Gastroesophageal sphincter (tissue), 3 donors: ENCODE data around the gene NPIPA3.
"Not testable (repeated sequence)": the region's sequence is repeated elsewhere in the genome, so short reads cannot be mapped to it uniquely, and the experiment has no call there.

ENCODE experiments used
- EP300 ChIP-seq: sonication (generic); formaldehyde crosslinking; IDR thresholded peaks from one replicate; pipeline ENCODE4 v1.6.1; 2017; ENCODE audit warnings: antibody characterized with exemption, mild to moderate bottlenecking
- POLR2A ChIP-seq, 2 donors: fragments of 450-650 bp; IDR thresholded peaks; one replicate each; pipeline ENCODE4 v1.6.1; 2017; ENCODE audit warnings: antibody characterized with exemption in 2 of 2, mild to moderate bottlenecking in 2 of 2, moderate library complexity in 1 of 2
- POLR2AphosphoS5 ChIP-seq: sonication (generic); formaldehyde crosslinking; IDR thresholded peaks from one replicate; pipeline ENCODE4 v1.6.1; 2017; ENCODE audit warnings: antibody characterized with exemption
- TF ChIP-seq, protein P1 (sequence below), 4 experiments: fragments of 200-600 bp in 2 of 4; fragments of 450-650 bp in 2 of 4; sonication (generic) in 1 of 4; IDR thresholded peaks; one replicate each; pipeline ENCODE4 v1.5.1; 2017 to 2019; ENCODE audit warnings: antibody characterized with exemption in 4 of 4, mild to moderate bottlenecking in 2 of 4, moderate library complexity in 2 of 4

DNA sequence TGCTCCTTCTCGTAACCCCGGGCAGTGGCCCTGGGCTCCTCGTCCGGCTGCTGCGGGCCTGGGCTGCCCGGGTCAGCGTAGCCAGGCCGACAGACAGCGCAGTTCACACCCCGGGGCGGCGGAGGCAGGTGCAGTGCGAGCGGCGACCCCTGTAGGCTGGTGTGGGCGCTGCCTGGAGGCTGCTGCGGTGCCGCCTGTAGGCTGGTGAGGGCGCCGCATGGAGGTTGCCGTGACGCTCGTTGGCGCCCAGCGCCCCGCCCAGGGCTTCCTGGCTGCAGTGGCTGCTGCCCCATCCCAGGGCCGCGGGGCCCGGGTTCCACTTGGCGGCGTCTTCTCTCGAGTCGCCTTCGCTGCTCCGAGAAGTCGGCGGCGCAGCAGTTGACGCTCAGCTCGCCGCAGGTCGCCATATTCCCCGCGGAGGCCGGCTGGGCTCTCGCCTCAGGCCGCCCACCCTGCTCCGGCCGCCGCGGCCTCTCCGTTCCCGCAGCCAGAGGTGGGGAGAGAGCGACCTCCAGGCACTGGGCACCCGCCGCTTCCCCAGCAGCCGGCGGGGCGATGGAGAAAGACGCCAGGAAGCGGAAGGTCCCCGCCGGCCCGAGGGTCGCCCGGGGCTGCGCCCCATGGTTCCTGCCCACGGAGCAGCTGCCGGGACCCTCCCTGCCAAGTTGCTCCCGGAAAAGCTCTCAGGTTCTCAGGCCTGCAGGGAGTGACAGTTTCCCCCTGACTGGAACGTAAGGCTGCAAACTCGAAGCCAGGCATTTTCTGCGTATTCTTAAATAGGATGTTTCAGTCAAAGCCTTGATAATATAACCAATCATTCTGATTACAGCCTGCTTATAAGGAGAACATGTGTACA lies 39.3 kb downstream of the NPIPA3 start, which contains the start of gene NPIPA2:
- not testable (repeated sequence) for TF ChIP-seq POLR2A (IDR thresholded peaks at IDR 0.05); POLR2AphosphoS5; EP300
- TF ChIP-seq, protein P1, sequence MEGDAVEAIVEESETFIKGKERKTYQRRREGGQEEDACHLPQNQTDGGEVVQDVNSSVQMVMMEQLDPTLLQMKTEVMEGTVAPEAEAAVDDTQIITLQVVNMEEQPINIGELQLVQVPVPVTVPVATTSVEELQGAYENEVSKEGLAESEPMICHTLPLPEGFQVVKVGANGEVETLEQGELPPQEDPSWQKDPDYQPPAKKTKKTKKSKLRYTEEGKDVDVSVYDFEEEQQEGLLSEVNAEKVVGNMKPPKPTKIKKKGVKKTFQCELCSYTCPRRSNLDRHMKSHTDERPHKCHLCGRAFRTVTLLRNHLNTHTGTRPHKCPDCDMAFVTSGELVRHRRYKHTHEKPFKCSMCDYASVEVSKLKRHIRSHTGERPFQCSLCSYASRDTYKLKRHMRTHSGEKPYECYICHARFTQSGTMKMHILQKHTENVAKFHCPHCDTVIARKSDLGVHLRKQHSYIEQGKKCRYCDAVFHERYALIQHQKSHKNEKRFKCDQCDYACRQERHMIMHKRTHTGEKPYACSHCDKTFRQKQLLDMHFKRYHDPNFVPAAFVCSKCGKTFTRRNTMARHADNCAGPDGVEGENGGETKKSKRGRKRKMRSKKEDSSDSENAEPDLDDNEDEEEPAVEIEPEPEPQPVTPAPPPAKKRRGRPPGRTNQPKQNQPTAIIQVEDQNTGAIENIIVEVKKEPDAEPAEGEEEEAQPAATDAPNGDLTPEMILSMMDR (IDR thresholded peaks at IDR 0.05): not testable (repeated sequence)
